ENCODE measurements around the gene S100A4.

The S100A4 gene

GRCh38 chr1:153557877-153558276 is 12.3 kb upstream of the S100A4 start:
- no peaks in the 10 kb centered on the region for H3K9me3 ChIP-seq (ENCODE audit: severe bottlenecking)
- no peaks in the 10 kb centered on the region for H3K36me3 ChIP-seq
- no peak for DNase-seq
- H3K4me3 ChIP-seq (ENCODE audit: low read depth, low read length), result no peak overlapping the region
- no peak overlapping the region for H3K27ac ChIP-seq
- no peaks in the 10 kb centered on the region for H3K27me3 ChIP-seq (ENCODE audit: insufficient read depth, low read depth, severe bottlenecking)
- no peak for TF ChIP-seq CTCF (IDR thresholded peaks at IDR 0.05; ENCODE audit: low read depth, low read length)

DNA sequence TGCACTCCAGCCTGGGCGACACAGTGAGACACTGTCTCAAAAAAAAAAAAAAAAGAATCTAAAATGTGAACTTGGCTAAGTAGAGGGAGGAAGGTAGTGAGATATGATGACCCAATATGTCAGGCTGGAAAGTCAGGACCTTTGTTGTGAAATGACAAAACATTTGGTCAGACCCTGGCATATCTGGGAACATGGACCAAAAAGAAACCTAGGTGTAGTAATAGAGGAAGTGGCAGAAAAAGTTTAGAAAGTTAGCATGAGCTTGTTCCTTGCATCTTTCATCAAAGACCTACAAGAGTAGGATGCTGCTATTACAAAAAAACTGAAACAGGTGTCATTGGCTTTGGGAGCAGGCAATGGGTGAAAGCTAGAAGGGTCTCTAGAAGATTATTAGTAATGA is 10.7 kb upstream of the S100A4 start:
- TF ChIP-seq CTCF (IDR thresholded peaks at IDR 0.05; ENCODE audit: low read depth, low read length), result no peak
- no peak for DNase-seq
- Histone ChIP-seq H3K36me3 (no peaks in the 10 kb centered on the region), H3K4me3 (ENCODE audit: low read depth, low read length) (no peak overlapping the region), H3K27ac (no peak overlapping the region), H3K9me3 (ENCODE audit: severe bottlenecking) (no peaks in the 10 kb centered on the region), H3K27me3 (ENCODE audit: insufficient read depth, low read depth, severe bottlenecking) (no peaks in the 10 kb centered on the region)

GRCh38 chr1:153553830-153554541 is 8.4 kb upstream of the S100A4 start:
- no peak for DNase-seq
- no peak for TF ChIP-seq CTCF (IDR thresholded peaks at IDR 0.05; ENCODE audit: low read depth, low read length)

GRCh38 chr1:153553096-153553495 is 7.5 kb upstream of the S100A4 start:
- TF ChIP-seq CTCF (IDR thresholded peaks at IDR 0.05; ENCODE audit: low read depth, low read length), result no peak
- Histone ChIP-seq H3K27me3 (ENCODE audit: insufficient read depth, low read depth, severe bottlenecking) (no peaks in the 10 kb centered on the region), H3K36me3 (no peaks in the 10 kb centered on the region), H3K27ac (no peak overlapping the region), H3K9me3 (ENCODE audit: severe bottlenecking) (no peaks in the 10 kb centered on the region), H3K4me3 (ENCODE audit: low read depth, low read length) (no peak overlapping the region)
- peak; percentile 9 for DNase-seq

More at GRCh38 chr1:153553830-153554541, 8.4 kb upstream of the S100A4 start:
- Histone ChIP-seq H3K36me3 (no peaks in the 10 kb centered on the region), H3K9me3 (ENCODE audit: severe bottlenecking) (no peaks in the 10 kb centered on the region), H3K4me3 (ENCODE audit: low read depth, low read length) (no peak overlapping the region), H3K27ac (no peak overlapping the region), H3K27me3 (ENCODE audit: insufficient read depth, low read depth, severe bottlenecking) (no peaks in the 10 kb centered on the region)

GRCh38 chr1:153552335-153552734 is 6.7 kb upstream of the S100A4 start:
- peak; percentile 57 for TF ChIP-seq CTCF (IDR thresholded peaks at IDR 0.05; ENCODE audit: low read depth, low read length)
- no peaks in the 10 kb centered on the region for H3K9me3 ChIP-seq (ENCODE audit: severe bottlenecking)
- peak; percentile 66 for DNase-seq

More at GRCh38 chr1:153552335-153552734, 6.7 kb upstream of the S100A4 start:
- Histone ChIP-seq H3K4me3 (ENCODE audit: low read depth, low read length) (no peak overlapping the region), H3K27ac (no peak overlapping the region), H3K27me3 (ENCODE audit: insufficient read depth, low read depth, severe bottlenecking) (no peaks in the 10 kb centered on the region), H3K36me3 (no peaks in the 10 kb centered on the region)
